HCT116 (cell line): Measurements from ENCODE around the gene ATL2.

ENCODE experiments used
- CTCF ChIP-seq, 3 experiments: fragments of 200-600 bp in 1 of 3; sonication (generic) in 1 of 3; IDR thresholded peaks in 2 of 3; conservative IDR thresholded peaks in 1 of 3; 2 replicates each; pipeline ENCODE4 v1.5.1; 2012 to 2017; ENCODE audit warnings: low read depth in 2 of 3, low read length in 2 of 3, antibody characterized with exemption in 1 of 3, borderline replicate concordance in 1 of 3, control low read depth in 1 of 3, mild to moderate bottlenecking in 1 of 3, mixed read lengths in 1 of 3, mixed run types in 1 of 3, moderate library complexity in 1 of 3; ENCODE audit not compliant: insufficient read depth in 1 of 3
- EZH2phosphoT487 ChIP-seq: fragments of 200-600 bp; IDR thresholded peaks from 2 replicates; pipeline ENCODE4 v1.6.1; 2018; ENCODE audit warnings: antibody characterized with exemption, borderline replicate concordance
- FOSL1 ChIP-seq: IDR thresholded peaks from 2 replicates; pipeline ENCODE4 v1.6.1; 2012; ENCODE audit warnings: low read depth
- MAX ChIP-seq: IDR thresholded peaks from 2 replicates; pipeline ENCODE4 v1.6.1; 2012
- POLR2A ChIP-seq: IDR thresholded peaks from 2 replicates; pipeline ENCODE4 v1.7.0; 2011; ENCODE audit warnings: borderline replicate concordance; ENCODE audit not compliant: insufficient read depth, insufficient read length; ENCODE audit errors: extremely low read depth
- POLR2AphosphoS5 ChIP-seq: IDR thresholded peaks from 2 replicates; pipeline ENCODE4 v1.6.1; 2011; ENCODE audit warnings: mild to moderate bottlenecking, low read depth, low read length, moderate library complexity
- SP1 ChIP-seq: IDR thresholded peaks from 2 replicates; pipeline ENCODE4 v1.6.1; 2012; ENCODE audit warnings: low read depth
- YY1 ChIP-seq: IDR thresholded peaks from 2 replicates; pipeline ENCODE4 v1.6.1; 2011; ENCODE audit warnings: low read length, low read depth, moderate library complexity, mild to moderate bottlenecking; ENCODE audit not compliant: insufficient replicate concordance; ENCODE audit errors: extremely low read depth

DNA sequence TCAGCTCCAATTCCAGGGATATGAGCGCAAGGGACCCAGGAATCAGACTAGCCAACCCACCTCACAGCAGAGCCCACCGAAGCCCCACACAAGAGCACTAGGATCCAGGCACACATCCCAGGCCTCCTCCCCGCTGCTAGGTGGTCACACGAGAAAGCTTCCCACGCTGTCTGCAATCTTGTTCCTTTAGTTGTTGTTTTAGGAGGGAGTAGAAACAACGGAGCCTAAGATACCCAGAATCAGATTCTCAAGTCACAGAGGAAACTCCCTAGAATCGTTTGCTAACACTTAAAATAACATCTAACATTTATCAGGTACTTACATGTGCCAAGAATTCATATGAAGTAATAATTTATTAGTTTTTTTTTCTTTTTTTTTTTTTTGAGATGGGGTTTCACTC, 9.7 kb upstream of the ATL2 start:
- TF ChIP-seq POLR2A (no peak), SP1 (no peak), FOSL1 (no peak), YY1 (no peak), MAX (no peak), CTCF (IDR thresholded peaks at IDR 0.05 in 2 of 3, conservative IDR thresholded peaks at IDR 0.05 in 1 of 3; ENCODE audit: borderline replicate concordance in 1 of 3, insufficient read depth in 1 of 3, low read depth in 2 of 3, low read length in 2 of 3) (no peak), EZH2phosphoT487 (no peak), POLR2AphosphoS5 (no peak)
